ENCODE data around the gene CD52. TPM values are rescaled to one million over a fixed set of nuclear protein-coding genes. Genes with fewer than 3 reads are reported as not detected.

The CD52 gene
- total RNA-seq, 1 donor = not detected

DNA sequence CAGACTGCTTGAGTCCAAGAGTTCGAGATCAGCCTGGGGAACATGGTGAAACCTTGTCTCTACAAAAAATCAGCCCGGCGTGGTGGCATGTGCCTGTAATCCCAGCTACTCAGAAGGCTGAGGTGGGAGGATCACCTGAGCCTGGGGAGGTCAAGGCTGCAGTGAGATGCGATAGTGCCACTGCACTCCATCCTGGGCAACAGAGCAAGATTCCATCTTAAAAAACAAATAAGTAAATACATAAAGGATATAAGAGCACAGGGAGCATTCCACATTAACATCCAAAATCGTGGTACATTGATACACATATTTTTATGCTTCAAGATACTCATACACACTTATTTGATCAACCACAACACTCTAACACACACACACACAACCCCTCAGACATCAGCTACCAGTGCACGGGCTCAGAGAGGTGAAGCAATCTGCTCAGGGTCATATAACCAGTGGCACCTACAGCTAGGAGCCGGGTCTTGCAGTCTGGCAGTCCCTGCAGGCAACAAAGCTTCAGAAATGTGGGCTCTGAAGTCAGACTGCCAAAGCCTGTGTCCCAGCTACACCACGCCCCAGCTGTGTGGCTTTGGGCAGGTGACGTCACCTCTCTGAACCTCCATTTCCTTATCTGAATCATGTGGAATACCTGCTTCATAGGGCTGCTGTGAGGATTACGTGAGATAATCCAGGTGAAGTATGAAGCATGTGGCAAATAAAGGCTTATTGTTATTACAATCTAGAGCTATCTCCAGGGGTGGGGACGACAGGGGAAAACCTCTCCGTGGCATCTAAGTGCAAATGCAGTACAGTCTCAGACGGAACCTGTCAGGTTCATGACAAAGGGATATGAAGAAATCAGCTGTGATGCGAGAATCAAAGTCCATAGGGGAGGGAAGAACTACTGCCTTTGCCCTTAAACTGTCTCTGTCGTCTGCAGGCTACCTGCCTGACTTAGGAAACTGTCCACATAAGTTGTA, 40.9 kb downstream of the CD52 start:
- no peak for DNase-seq (ENCODE audit: low read depth)
- TF ChIP-seq CTCF (IDR thresholded peaks at IDR 0.05; ENCODE audit: insufficient read depth, low read depth, low read length) = no peak
- no peak overlapping the region for H3K4me3 ChIP-seq (ENCODE audit: low read depth, low read length)

DNA sequence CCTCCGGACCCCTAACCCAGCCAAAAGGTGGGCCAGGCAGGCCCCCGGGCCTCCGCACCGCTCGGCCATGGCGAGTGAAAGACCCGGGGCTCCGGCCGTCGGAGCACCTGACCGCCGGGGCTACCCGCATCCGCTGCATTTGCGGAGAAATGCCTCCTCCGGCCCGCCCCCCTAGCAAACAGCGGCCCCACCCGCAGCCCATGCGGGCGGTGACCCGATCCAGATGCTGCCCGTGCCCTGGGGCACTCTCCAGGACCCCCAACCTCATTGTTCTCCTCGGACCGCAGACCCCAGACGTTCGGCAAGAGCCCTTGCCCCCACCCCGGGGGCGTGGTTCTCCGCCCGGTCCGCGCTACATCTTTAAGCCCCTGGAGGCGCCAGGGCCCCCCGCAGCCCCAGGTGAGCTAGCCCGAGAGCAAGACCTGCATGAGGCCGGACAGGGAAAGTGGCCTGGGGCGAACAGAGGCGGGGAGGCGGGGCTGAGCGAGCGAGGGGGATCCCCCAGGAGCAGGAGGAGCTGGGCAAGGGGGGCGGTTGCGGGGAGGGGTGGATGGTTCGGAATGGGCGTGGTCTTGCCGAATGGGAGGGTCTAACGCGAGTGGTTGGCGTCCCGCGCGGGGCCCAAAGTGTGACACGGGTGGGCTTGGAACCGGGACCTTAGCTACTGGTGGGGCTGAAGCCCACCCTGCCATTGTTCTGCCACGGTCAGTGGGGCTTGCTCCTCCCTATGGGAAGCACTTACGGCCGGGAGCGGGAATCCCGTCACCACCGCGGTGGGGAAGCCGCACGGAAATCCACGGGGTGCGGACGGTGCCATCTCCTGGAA, 42.4 kb downstream of the CD52 start:
- TF ChIP-seq CTCF (IDR thresholded peaks at IDR 0.05; ENCODE audit: insufficient read depth, low read depth, low read length) = no peak
- H3K4me3 ChIP-seq (ENCODE audit: low read depth, low read length) = peak overlapping the region; percentile 43
- no peak for DNase-seq (ENCODE audit: low read depth)

GRCh38 chr1:26360807-26361604, 43.2 kb downstream of the CD52 start:
- TF ChIP-seq CTCF (IDR thresholded peaks at IDR 0.05; ENCODE audit: insufficient read depth, low read depth, low read length) = no peak
- no peak for DNase-seq (ENCODE audit: low read depth)

GRCh38 chr1:26361605-26362122, 43.9 kb downstream of the CD52 start:
- TF ChIP-seq CTCF (IDR thresholded peaks at IDR 0.05; ENCODE audit: insufficient read depth, low read depth, low read length) = no peak
- H3K4me3 ChIP-seq (ENCODE audit: low read depth, low read length) = no peak overlapping the region
- DNase-seq (ENCODE audit: low read depth) = no peak

More at GRCh38 chr1:26360807-26361604, 43.2 kb downstream of the CD52 start:
- peak overlapping the region; percentile 43 for H3K4me3 ChIP-seq (ENCODE audit: low read depth, low read length)

- DNase-seq (ENCODE audit: low read depth) = no peak
- TF ChIP-seq CTCF (IDR thresholded peaks at IDR 0.05; ENCODE audit: insufficient read depth, low read depth, low read length) = no peak
- no peak overlapping the region for H3K4me3 ChIP-seq (ENCODE audit: low read depth, low read length)
Measured at GRCh38 chr1:26362331-26362730, 44.6 kb downstream of the CD52 start.
